Activated T-cell treated with anti-CD3 and anti-CD28 coated beads, Interleukin-2, amount 50 U/mL, for 72 hours (primary cell): ENCODE measurements around the gene INTS13. TPM values are rescaled to one million over a fixed set of nuclear protein-coding genes. Genes with fewer than 3 reads are reported as not detected.
"Not testable (repeated sequence)": the region's sequence is repeated elsewhere in the genome, so short reads cannot be mapped to it uniquely, and the experiment has no call there.

Experiments used
- ATAC-seq, 2 donors: fragments of 150-1000 bp; cut with Tn5 transposase; replicated peaks in 1 of 2; 2 replicates each; pipeline ENCODE4 v1.10.0; 2021; ENCODE audit warnings: moderate library complexity in 2 of 2, mild to moderate bottlenecking in 1 of 2
- DNase-seq, 2 donors: peaks; one replicate each; pipeline ENCODE4 v3.0.0; 2021 to 2022; ENCODE audit warnings: mixed read lengths in 1 of 2
- H3K27ac Mint-ChIP-seq: one replicate; pipeline ENCODE4 v1.8.0; 2022; ENCODE audit warnings: mild to moderate bottlenecking, moderate library complexity, mixed read lengths
- H3K27me3 Mint-ChIP-seq: one replicate; pipeline ENCODE4 v1.8.0; 2022; ENCODE audit warnings: low read depth, mixed read lengths
- H3K36me3 Mint-ChIP-seq, 2 donors: one replicate each; pipeline ENCODE4 v1.8.0; 2022; ENCODE audit warnings: mixed read lengths in 2 of 2, mild to moderate bottlenecking in 1 of 2; ENCODE audit not compliant: insufficient read depth in 2 of 2
- H3K4me1 Mint-ChIP-seq: one replicate; pipeline ENCODE4 v1.8.0; 2022; ENCODE audit warnings: low read depth, mixed read lengths
- H3K4me3 Mint-ChIP-seq, 2 donors: one replicate each; pipeline ENCODE4 v1.8.0; 2022; ENCODE audit warnings: mild to moderate bottlenecking in 2 of 2, mixed read lengths in 2 of 2, moderate library complexity in 2 of 2
- H3K9me3 Mint-ChIP-seq, 2 donors: one replicate each; pipeline ENCODE4 v1.8.0; 2022; ENCODE audit warnings: mixed read lengths in 2 of 2
- total RNA-seq, 2 donors: library from RNA; stranded (reverse); gene quantifications; one replicate each; pipeline ENCODE4 v1.2.3, GENCODE V29; 2022

INTS13 gene
- total RNA-seq, 2 donors from 2014 or later: 35.2 to 45.8 TPM

DNA sequence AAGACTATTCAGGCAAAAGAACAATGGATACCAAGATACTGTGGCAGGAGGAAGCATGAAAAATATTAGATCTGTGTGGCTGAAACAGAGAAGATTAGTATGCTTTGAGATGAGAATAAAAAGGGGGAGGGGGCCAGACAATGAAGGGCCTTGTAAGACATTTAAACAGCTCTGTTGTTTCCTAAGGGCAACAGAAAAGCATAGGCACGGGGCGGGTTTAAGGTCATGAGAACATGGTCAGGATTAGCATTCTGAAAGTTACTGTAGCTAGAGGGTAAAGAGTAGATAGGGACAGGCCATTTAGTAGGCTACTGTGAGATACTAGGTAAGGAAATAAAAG is 18.6 kb downstream of the INTS13 start:
- Mint-ChIP-seq H3K27ac (no peak overlapping the region), H3K4me3 (no peak overlapping the region), H3K4me1 (no peaks in the 10 kb centered on the region), H3K27me3 (no peaks in the 10 kb centered on the region), H3K36me3 (peaks cover 6 to 35% of the 10 kb centered on the region in 2 donors), H3K9me3 (no peaks in the 10 kb centered on the region)
- no peak for DNase-seq
- ATAC-seq: no peak

DNA sequence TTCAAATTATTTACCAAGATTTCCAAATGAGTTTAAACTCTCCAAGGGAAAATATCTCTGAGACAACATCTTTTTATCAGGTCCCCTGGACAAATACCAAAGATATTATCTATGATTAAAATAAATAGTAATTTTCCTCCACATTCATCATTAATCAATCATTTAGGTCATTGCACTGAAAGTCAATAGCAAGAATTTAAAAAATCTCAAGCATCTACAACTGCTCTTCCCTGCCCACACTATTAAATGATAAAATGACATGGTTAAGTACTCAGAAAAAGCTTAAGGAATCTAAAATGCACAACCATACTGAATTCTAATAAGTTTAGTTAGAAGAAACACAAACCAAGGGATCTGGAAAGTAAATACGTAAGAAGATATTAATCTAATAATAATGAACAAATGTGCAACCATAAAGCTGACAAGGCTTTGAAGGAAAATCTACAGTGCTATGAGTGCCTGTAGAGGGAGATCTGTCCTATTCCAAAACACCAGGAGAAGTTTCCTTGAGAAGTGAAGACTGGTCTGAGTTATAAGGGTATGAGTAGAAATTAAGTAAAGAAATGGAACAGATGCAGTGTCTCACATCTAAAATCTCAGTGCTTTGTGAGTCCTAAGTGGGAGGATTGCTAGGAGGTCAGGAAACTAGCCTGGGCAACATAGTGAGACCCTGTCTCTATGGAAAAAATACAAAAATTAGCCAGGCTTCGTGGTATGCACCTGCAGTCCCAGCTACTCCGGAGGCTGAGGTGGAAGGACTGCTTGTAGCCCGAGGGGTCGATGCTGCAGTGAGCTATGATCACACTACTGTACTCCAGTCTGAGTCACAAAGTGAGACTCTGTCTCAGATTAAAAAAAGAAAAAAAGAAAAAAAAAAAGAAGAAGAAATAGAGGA is 19.2 kb downstream of the INTS13 start:
- ATAC-seq (no peak), DNase-seq (no peak)
- H3K27ac Mint-ChIP-seq: no peak overlapping the region
- no peak overlapping the region for H3K4me3 Mint-ChIP-seq
- no peaks in the 10 kb centered on the region for H3K9me3 Mint-ChIP-seq
- no peaks in the 10 kb centered on the region for H3K4me1 Mint-ChIP-seq
- H3K36me3 Mint-ChIP-seq: peaks cover 6 to 34% of the 10 kb centered on the region in 2 donors
- H3K27me3 Mint-ChIP-seq: no peaks in the 10 kb centered on the region

DNA sequence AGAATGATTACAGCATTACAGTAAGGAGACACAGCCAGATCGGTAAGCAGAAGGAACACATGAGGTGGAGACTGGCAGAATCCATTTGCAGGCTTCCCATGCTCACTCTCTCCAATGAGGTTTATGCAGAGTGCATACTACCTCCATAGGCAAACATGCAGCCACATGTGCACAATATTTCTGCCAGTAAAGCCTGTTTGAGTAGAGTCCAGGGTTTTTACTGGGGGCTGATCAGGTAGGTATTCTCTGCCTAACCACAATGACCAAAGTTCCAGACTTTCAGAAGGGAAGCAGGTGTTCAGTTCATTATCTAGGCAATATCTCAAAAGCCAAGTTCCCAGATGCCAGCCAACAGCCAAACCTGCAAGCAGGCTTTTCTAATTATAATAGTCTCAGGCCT is 31.1 kb downstream of the INTS13 start:
- Mint-ChIP-seq H3K27ac (no peak overlapping the region), H3K4me1 (no peaks in the 10 kb centered on the region), H3K36me3 (peaks cover 25 to 42% of the 10 kb centered on the region in 2 donors), H3K4me3 (no peak overlapping the region), H3K27me3 (no peaks in the 10 kb centered on the region), H3K9me3 (peaks cover 0 to 1% of the 10 kb centered on the region in 2 donors)
- DNase-seq (no peak), ATAC-seq (no peak)

DNA sequence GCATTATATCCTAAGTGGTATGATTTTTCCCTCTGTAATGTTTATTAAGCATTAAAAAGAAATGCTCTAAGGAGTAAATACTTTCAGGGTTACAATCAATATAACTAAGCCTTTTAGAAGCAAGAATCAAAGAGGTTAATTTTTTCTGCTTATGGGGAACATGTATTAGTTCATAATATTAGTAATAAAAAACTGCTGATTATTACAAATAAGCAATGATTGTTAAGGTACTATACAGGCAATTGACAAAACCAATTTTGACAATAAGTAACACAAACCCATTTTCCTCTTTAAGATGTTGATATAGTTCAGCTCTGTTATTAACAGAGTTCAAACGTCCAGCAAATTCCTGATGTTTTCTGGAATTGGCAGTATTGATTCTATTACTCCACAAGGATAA is 31.8 kb downstream of the INTS13 start:
- DNase-seq (no peak), ATAC-seq (no peak)
- Mint-ChIP-seq H3K27ac (no peak overlapping the region), H3K4me3 (no peak overlapping the region), H3K9me3 (peaks cover 0 to 1% of the 10 kb centered on the region in 2 donors), H3K4me1 (no peaks in the 10 kb centered on the region), H3K27me3 (no peaks in the 10 kb centered on the region), H3K36me3 (peaks cover 27 to 42% of the 10 kb centered on the region in 2 donors)

DNA sequence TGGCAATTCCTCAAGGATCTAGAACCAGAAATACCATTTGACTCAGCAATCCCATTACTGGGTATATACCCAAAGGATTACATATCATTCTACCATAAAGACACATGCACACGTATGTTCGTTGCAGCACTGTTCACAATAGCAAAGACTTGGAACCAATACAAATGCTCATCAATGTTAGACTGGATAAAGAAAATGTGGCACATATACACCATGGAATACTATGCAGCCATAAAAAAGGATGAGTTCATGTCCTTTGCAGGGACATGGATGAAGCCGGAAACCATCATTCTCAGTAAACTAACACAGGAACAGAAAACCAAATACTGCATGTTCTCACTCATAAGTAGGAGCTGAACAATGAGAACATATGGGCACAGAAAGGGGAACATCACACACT is 34.4 kb downstream of the INTS13 start:
- not testable (repeated sequence) for ATAC-seq, DNase-seq, H3K4me1 Mint-ChIP-seq, H3K9me3 Mint-ChIP-seq, H3K4me3 Mint-ChIP-seq, H3K27me3 Mint-ChIP-seq, H3K27ac Mint-ChIP-seq
- peaks cover 35 to 51% of the 10 kb centered on the region in 2 donors for H3K36me3 Mint-ChIP-seq

DNA sequence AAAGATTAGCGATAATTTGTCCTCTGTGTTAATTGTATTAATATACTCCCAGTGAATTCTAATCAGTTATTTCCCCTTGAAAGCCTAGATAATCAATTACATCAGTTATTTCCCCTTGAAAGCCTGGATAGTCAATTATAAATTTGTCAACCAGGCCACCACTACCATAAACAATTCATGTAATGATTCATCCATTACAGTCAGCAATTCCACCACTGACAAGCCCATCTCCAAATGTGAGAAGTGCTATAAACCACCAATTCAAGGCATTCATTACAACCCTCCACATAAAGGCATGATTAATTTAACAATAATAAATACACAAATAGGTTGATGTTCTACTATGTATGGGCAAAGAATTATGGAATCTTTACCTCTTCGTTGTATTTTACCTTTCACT is 40.9 kb downstream of the INTS13 start:
- Mint-ChIP-seq H3K27ac (no peak overlapping the region), H3K9me3 (peaks cover 0 to 2% of the 10 kb centered on the region in 2 donors), H3K4me3 (no peak overlapping the region), H3K4me1 (peaks cover 9% of the 10 kb centered on the region), H3K36me3 (peaks cover 15 to 26% of the 10 kb centered on the region in 2 donors), H3K27me3 (no peaks in the 10 kb centered on the region)
- DNase-seq: no peak
- ATAC-seq: no peak

DNA sequence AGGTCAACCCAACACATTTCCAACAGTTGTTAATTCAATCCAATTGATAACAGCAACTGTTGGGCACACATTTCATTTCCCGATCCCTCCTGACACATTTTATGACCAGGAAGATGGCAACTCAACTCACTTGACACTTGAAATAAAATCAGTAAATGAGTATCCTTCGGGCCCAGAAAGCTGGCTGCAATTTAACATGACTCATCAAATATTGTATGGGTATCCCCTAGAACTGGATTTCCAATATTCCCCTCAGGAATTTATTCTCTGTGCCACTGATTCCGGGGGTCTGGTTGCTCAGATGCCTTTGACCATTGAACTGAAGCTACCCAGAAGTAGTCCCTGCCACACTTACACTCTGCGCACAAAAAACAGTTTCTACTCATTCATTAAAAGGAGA is 42.1 kb downstream of the INTS13 start:
- DNase-seq: no peak
- H3K4me1 Mint-ChIP-seq: peaks cover 9% of the 10 kb centered on the region
- peaks cover 0 to 2% of the 10 kb centered on the region in 2 donors for H3K9me3 Mint-ChIP-seq
- no peaks in the 10 kb centered on the region for H3K27me3 Mint-ChIP-seq
- H3K4me3 Mint-ChIP-seq: no peak overlapping the region
- peaks cover 8 to 17% of the 10 kb centered on the region in 2 donors for H3K36me3 Mint-ChIP-seq
- no peak overlapping the region for H3K27ac Mint-ChIP-seq
- ATAC-seq: no peak

DNA sequence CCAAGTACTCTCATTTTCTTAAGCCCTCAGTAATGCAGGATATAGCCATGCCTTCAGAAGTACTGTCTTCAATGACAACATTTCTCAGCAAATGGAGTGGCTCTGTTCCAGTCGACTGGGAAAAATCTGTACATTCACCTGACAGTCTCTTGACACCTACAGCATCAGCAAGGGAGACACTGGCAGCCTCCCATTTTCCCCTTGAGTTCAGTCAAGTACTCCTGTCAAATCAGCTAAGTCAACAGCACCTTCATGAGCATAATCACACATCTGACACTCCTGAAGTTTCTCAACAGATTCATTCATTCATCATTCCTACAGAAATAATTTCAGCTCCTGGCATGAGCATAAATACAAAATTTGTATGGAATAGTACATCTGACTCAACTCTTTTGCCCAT is 46.1 kb downstream of the INTS13 start:
- no peaks in the 10 kb centered on the region for H3K4me1 Mint-ChIP-seq
- no peaks in the 10 kb centered on the region for H3K27me3 Mint-ChIP-seq
- no peak for DNase-seq
- no peak overlapping the region for H3K4me3 Mint-ChIP-seq
- no peaks in the 10 kb centered on the region for H3K36me3 Mint-ChIP-seq
- no peaks in the 10 kb centered on the region for H3K9me3 Mint-ChIP-seq
- H3K27ac Mint-ChIP-seq: no peak overlapping the region
- no peak for ATAC-seq

DNA sequence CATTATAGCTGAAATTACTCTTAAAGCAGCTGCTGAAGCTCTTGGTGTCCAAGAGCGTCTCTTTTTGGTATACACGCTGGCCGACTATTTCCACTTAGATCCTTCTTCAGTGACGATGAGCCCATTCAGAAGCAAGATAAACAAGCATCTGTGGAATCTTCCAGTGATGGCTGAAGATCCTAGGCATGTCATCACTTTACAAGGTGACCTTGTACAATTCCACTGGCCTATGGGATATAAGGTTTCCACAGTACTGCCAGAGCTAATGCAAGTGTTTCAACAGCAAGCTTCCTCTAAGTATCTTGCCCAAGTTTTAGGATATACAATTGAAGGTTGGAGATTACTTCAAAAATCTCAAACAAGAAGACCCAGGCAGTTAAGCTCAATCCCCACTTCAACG is 47.0 kb downstream of the INTS13 start:
- Mint-ChIP-seq H3K27me3 (no peaks in the 10 kb centered on the region), H3K4me1 (no peaks in the 10 kb centered on the region), H3K4me3 (no peak overlapping the region), H3K27ac (no peak overlapping the region), H3K9me3 (no peaks in the 10 kb centered on the region), H3K36me3 (no peaks in the 10 kb centered on the region)
- DNase-seq (no peak), ATAC-seq (no peak)

DNA sequence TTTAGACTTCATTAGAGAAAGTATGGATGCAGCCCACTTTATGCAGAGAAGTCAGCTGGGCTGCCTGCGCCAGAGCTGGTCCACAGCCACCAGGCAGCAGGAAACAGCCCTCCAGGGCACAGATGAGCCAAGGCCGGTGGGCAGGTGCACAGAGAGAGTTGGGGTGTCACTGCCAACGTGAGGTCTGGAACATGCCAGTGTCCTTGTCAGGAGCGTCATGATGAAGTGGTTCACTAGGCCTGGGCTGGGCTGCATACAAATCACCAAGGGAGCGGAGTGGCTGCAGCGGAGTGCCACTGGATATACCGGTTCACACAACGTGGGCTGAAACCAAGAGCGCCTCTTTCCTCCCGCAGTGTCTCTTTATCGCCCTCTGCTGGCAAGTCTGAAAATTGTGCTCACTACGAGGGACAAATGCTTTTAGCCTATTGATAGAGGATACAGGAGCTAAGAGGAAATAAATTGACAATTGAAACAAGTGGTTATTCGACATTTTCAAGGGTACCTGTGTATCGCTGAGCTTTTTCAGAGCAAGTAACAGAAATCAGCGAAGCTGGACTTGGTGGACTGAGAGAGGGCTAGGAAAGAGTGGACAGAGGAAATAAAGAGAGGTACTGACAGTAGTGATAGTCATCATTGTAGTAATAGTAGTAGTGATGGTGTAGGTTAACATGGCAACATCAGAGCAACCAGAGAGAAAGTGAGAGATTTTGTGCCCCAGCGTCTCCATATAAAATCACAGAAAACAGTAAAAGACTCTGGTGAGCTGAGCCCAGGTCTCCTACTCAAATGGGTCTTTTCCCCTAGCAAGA is 52.8 kb downstream of the INTS13 start:
- peaks cover 14% of the 10 kb centered on the region for H3K4me1 Mint-ChIP-seq
- peaks cover 16% of the 10 kb centered on the region for H3K27me3 Mint-ChIP-seq
- ATAC-seq (peak; percentile 89 to 91), DNase-seq (peak; percentile 82 to 86)
- H3K27ac Mint-ChIP-seq: peak overlapping the region; percentile 42
- peaks cover 0 to 2% of the 10 kb centered on the region in 2 donors for H3K36me3 Mint-ChIP-seq
- peak overlapping the region; percentile 56 to 73 for H3K4me3 Mint-ChIP-seq
- H3K9me3 Mint-ChIP-seq: no peaks in the 10 kb centered on the region

DNA sequence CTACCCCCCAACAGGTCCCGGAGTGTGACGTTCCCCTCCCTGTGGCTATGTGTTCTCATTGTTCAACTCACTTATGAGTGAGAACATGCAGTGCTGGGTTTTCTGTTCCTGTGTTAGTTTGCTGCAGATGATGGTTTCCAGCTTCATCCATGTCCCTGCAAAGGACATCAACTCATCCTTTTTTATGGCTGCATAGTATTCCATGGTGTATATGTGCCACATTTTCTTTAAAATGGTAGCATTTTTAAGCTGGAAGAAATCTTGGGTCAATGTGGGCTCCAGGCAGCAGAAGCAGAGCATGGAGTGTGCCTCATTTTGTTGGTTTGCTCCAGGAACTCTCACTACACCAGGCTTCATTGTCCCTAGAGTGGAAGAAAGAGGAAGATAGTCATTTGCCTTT is 57.2 kb downstream of the INTS13 start:
- no peak for DNase-seq
- Mint-ChIP-seq H3K36me3 (peaks cover 0 to 2% of the 10 kb centered on the region in 2 donors), H3K4me3 (no peak overlapping the region), H3K27ac (no peak overlapping the region), H3K4me1 (peaks cover 14% of the 10 kb centered on the region), H3K27me3 (peaks cover 16% of the 10 kb centered on the region), H3K9me3 (no peaks in the 10 kb centered on the region)
- ATAC-seq: no peak

DNA sequence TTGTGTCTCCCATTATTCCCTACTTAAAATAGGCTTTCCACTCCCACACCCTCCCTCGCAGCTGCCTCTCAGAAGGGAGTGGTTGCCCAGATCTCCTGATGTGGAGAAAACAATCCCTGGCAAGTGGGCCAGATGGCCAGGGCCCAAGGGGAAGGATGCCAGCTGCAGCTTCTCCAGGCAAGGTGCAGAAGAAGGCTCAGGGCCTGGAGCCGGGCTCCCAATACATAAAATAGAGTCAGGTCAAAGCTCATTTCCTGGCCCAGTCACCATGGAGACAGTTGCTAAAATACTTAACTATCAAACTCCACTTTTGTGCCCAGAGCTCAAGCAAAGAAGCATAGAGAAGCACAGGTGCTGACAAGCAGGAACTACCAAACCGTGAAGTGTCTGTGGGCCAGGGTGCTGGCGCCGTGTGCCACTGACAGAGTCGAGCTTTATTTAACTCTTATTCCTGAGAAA is 59.1 kb downstream of the INTS13 start:
- Mint-ChIP-seq H3K27me3 (peaks cover 13% of the 10 kb centered on the region), H3K4me1 (no peaks in the 10 kb centered on the region), H3K4me3 (no peak overlapping the region), H3K36me3 (peaks cover 0 to 2% of the 10 kb centered on the region in 2 donors), H3K27ac (no peak overlapping the region), H3K9me3 (no peaks in the 10 kb centered on the region)
- no peak for DNase-seq
- no peak for ATAC-seq

DNA sequence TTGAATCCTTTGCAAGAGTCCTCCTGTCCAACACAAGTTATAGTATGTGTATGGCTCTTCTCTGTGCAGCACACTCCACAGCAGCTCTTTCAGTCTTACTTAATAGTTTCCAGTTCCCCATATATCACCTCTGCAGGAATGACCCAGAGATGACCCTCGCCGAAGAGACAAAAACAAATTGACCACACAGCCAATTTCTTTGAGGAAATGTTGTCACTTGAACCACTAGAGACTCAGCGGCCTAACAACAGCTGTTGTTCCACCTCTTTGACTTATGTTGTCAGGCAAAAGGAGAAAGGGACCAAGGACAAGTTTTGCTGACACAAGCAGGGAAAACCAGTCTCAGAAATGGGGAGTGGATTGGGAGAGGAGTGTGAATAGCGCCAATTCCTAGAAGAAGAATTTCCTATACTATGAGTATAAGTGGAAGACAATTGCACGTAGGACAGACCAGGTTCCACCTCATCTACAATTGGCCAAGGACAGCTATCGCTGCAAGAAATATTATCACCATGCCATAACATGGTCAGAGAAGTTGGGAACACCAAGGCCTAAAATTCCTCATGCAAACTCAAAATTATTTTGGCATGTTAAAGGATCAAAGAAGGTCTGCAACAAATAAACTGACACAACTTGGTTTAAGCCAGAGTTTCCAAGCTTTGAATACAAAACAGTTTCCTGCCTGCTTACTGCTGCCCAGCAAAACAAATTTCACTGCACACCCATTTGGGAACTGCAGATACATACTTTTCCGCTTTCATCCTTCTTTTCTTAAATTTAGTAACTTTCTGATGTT is 63.1 kb downstream of the INTS13 start:
- no peak for DNase-seq
- Mint-ChIP-seq H3K4me1 (peaks cover 12% of the 10 kb centered on the region), H3K36me3 (no peaks in the 10 kb centered on the region), H3K9me3 (no peaks in the 10 kb centered on the region), H3K27me3 (peaks cover 9% of the 10 kb centered on the region), H3K27ac (no peak overlapping the region), H3K4me3 (no peak overlapping the region)
- ATAC-seq: no peak
